Vagina (tissue), 2 donors: Measurements from ENCODE around the gene FAM114A2.

Experiments
- CTCF ChIP-seq, 3 experiments: fragments of 450-650 bp in 2 of 3; fragments of 200-600 bp in 1 of 3; sonication (generic) in 1 of 3; IDR thresholded peaks; one replicate each; pipeline ENCODE4 v1.5.1; 2017 to 2019; ENCODE audit warnings: antibody characterized with exemption in 3 of 3, mild to moderate bottlenecking in 2 of 3, moderate library complexity in 2 of 3
- POLR2A ChIP-seq, 2 donors: fragments of 450-650 bp; IDR thresholded peaks; one replicate each; pipeline ENCODE4 v1.6.1; 2017; ENCODE audit warnings: antibody characterized with exemption in 2 of 2, mild to moderate bottlenecking in 2 of 2, moderate library complexity in 2 of 2
- POLR2AphosphoS5 ChIP-seq, 2 donors: sonication (generic); formaldehyde crosslinking; IDR thresholded peaks; one replicate each; pipeline ENCODE4 v1.9.0; 2017; ENCODE audit warnings: antibody characterized with exemption in 2 of 2, mild to moderate bottlenecking in 2 of 2, low read depth in 1 of 2; ENCODE audit not compliant: insufficient read depth in 1 of 2

DNA sequence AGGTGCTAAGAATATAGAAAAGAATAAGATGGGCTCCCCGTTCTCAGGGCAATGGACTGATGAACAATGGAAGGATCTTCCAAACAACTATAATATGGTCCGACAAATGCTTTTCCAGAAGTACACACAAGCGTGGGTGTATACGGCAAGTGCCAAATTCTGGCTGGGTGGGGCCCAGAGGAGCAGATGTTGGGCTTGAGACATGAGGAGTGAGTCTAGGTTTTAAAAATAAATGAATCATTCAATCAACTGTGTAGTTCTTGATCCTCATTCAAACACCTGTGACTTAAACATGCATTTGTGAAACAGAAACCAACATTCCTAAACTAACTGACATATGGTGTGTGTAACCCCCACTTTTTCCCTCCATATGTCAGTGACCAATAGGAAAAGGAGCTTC, 47.9 kb upstream of the FAM114A2 start:
- TF ChIP-seq POLR2AphosphoS5 (IDR thresholded peaks at IDR 0.05; ENCODE audit: insufficient read depth in 1 of 2, low read depth in 1 of 2) = no peak
- no peak for TF ChIP-seq POLR2A (IDR thresholded peaks at IDR 0.05)
- no peak for TF ChIP-seq CTCF (IDR thresholded peaks at IDR 0.05)
